GM13977 (cell line): ENCODE data around the gene LARGE1.

Source experiments
- DNase-seq: peaks from one replicate; pipeline ENCODE4 v3.0.0; 2012; ENCODE audit warnings: low spot score
- CTCF ChIP-seq: IDR thresholded peaks from 2 replicates; pipeline ENCODE4 v1.5.1; 2012; ENCODE audit warnings: mild to moderate bottlenecking, control low read depth; ENCODE audit not compliant: insufficient read depth; ENCODE audit errors: extremely low read depth, missing control alignments
- in situ Hi-C: fragments of 300-500 bp; cut with MboI; formaldehyde crosslinking; loops from one replicate; pipeline ENCODE4 v1.12.0; 2022; ENCODE audit warnings: low sequenced_read_pairs, low pct_unique_long_range_greater_than_20kb, mixed read lengths, inconsistent platforms; ENCODE audit not compliant: unreplicated experiment

Gene LARGE1

GRCh38 chr22:33544707-33545106 is 375.6 kb downstream of the LARGE1 start:
- TF ChIP-seq CTCF: no peak
- no peak for DNase-seq
- in situ Hi-C loops: no loop called here

DNA sequence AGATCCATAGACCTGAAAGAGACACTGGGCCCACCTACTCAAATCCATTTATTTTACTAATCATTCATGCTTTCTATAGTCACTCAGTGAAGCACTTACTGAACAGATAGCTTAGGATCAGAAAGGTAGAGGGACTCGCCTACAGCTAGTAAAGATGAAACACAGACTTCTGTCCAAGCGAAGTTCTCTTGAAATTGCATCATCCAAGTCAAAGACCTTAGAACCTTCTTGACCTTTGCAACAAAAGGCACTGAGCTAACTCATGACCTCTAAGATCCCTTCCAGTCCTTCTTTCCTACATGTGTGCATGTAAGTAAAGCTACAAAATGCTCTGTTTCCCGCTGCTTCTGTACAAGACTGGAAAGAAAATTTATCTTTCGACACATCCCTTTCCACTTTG is 377.6 kb downstream of the LARGE1 start:
- in situ Hi-C loops: no loop called here
- no peak for DNase-seq
- TF ChIP-seq CTCF: no peak

- in situ Hi-C loops: no loop called here
- DNase-seq: no peak
- no peak for TF ChIP-seq CTCF
Measured at GRCh38 chr22:33542153-33542552, 378.1 kb downstream of the LARGE1 start.

GRCh38 chr22:33539902-33540751 is 380.1 kb downstream of the LARGE1 start:
- no peak for TF ChIP-seq CTCF
- DNase-seq: no peak
- in situ Hi-C loops: no loop called here

DNA sequence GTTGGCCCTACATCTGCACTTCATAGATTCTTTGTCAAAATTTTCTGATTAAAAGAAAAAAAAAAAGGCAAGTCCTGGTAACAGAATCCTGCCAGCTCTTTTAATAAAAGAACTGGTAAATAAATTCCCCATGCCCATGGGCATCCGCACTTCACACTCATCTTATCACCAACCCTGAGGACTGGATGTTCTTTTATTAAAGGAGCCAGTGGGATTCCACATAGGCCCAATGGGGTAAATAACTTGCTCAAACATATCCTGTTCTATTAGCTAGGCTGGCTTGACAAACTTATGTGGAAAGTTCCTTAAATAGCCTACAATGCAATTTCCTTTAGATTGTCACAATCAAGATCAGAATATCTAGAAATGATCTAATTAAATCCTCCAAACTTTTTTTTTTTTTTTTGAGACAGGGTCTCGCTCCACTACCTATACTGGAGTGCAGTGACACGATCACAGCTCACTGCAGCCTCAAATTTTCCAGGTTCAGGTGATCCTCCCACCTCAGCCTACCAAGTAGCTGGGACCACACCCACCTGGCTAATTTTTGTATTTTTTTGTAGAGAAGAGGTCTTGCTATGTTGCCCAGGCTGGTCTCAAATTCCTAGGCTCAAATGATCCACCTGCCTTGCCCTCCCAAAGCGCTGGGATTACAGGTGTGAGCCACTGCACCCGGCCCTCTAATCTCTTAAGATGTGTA is 380.9 kb downstream of the LARGE1 start:
- no peak for DNase-seq
- no peak for TF ChIP-seq CTCF
- in situ Hi-C loops: no loop called here

- no peak for DNase-seq
- TF ChIP-seq CTCF: no peak
- in situ Hi-C loops: no loop called here
Measured at GRCh38 chr22:33538277-33538885, 381.9 kb downstream of the LARGE1 start.
